GM12874 (cell line): Measurements from ENCODE around the gene VPS11.

Experiments
- CTCF ChIP-seq: IDR thresholded peaks from 2 replicates; pipeline ENCODE4 v1.5.1; 2011; ENCODE audit warnings: low read depth, mild to moderate bottlenecking, control low read depth, low read length, moderate library complexity; ENCODE audit not compliant: insufficient read depth

VPS11 gene

DNA sequence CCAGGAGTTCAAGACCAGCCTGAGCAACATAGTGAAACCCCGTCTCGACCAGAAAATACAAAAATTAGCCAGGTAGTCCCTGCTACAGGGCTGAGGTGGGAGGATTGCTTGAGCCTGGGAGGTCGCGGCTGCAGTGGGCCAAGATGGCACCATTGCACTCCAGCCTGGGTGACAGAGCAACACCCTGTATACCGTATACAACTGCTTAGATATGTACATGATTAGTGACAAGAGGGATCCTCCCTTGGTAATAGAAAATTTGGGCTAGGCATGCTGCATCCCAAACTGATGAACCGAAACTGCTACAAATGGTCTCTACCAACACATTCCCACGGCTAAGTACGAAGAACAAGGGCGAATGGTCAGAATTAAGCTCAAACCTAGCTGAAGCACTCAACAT is 24.7 kb upstream of the VPS11 start:
- TF ChIP-seq CTCF, result no peak

DNA sequence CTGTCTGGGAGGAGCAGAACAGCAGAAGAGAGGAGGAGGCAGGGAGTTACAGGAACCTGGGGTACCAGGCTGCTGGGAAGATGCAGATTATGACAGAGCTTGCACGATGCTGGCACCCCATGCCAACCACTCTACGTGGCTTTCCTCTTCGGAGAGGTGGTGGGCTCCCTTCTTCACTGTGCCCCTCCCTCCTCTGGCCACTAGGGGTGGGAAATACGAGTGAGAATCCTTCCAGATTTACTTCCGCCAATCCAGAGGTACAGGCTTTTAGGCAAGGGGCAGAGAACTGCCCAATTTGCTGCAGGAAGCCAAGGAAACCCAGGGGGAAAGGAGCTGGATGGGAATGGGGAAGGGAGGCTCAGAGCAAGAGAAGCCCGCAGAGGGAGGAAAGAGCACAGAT is 22.9 kb upstream of the VPS11 start:
- TF ChIP-seq CTCF, result peak; percentile 26; the same call in 1 of the 2 replicates

GRCh38 chr11:119046489-119046888 is 21.1 kb upstream of the VPS11 start:
- no peak for TF ChIP-seq CTCF

GRCh38 chr11:119047205-119047604 is 20.4 kb upstream of the VPS11 start:
- TF ChIP-seq CTCF, result no peak

- TF ChIP-seq CTCF, result no peak
Measured at GRCh38 chr11:119048644-119049043, 19.0 kb upstream of the VPS11 start.

DNA sequence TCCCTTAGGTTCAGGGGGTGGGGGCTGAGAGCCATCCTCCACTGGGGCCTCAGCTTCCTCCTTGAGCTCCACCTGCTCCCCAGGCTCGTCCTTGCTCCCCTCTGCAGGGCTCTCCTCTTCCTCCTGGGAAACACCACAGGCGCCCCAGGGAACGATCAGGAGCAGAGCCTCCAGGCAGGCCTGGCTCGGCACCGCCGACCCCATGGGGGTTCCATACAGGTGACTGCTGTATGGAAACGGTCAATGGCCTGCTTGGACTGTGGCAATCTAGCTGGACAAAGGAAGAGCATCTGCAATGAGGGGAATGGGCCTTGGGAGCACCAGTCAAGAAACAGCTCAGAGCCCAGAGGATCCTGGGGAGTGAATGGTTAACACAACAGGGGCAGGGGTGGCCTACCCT is 18.5 kb upstream of the VPS11 start:
- no peak for TF ChIP-seq CTCF

- no peak for TF ChIP-seq CTCF
Measured at GRCh38 chr11:119051440-119052162, 16.0 kb upstream of the VPS11 start.
